Liver (tissue), 9 donors: ENCODE data around the gene PRDM1. TPM values are rescaled to one million over a fixed set of nuclear protein-coding genes. Genes with fewer than 3 reads are reported as not detected.

Source experiments
- DNase-seq: peaks from one replicate; pipeline ENCODE4 v3.0.0-alpha.2; 2017; ENCODE audit warnings: low spot score
- H3K27ac ChIP-seq, 2 donors: one replicate each; pipeline ENCODE4 v1.7.0; 2013; ENCODE audit warnings: inconsistent platforms in 2 of 2, low read length in 2 of 2, control low read depth in 1 of 2, low read depth in 1 of 2, mild to moderate bottlenecking in 1 of 2
- H3K27me3 ChIP-seq, 4 donors: one replicate each; pipeline versions ENCODE4 v1.6.1 to v1.7.0; 2013; ENCODE audit warnings: low read length in 3 of 4, inconsistent platforms in 1 of 4, mild to moderate bottlenecking in 1 of 4, moderate library complexity in 1 of 4; ENCODE audit not compliant: control insufficient read depth in 4 of 4, insufficient read depth in 4 of 4
- H3K36me3 ChIP-seq, 4 donors: one replicate each; pipeline versions ENCODE4 v1.6.1 to v1.7.0; 2013; ENCODE audit warnings: low read length in 3 of 4, mild to moderate bottlenecking in 3 of 4, low read depth in 1 of 4, moderate library complexity in 1 of 4; ENCODE audit not compliant: control insufficient read depth in 4 of 4, insufficient read depth in 3 of 4
- H3K4me1 ChIP-seq, 4 donors: one replicate each; pipeline versions ENCODE4 v1.6.1 to v1.7.0; 2013; ENCODE audit warnings: low read length in 3 of 4, mild to moderate bottlenecking in 3 of 4, moderate library complexity in 1 of 4; ENCODE audit not compliant: control insufficient read depth in 4 of 4, insufficient read depth in 4 of 4
- H3K4me3 ChIP-seq, 3 donors: one replicate each; pipeline versions ENCODE4 v1.6.1 to v1.7.0; 2013; ENCODE audit warnings: low read length in 3 of 3, control low read depth in 1 of 3, low read depth in 1 of 3, mild to moderate bottlenecking in 1 of 3
- H3K9ac ChIP-seq, 2 donors: one replicate each; pipeline ENCODE4 v1.7.0; 2013; ENCODE audit warnings: low read length in 2 of 2, mild to moderate bottlenecking in 2 of 2, moderate library complexity in 2 of 2, control low read depth in 1 of 2, low read depth in 1 of 2
- H3K9me3 ChIP-seq, 4 donors: one replicate each; pipeline versions ENCODE4 v1.6.1 to v1.7.0; 2013; ENCODE audit warnings: low read length in 3 of 4; ENCODE audit not compliant: control insufficient read depth in 4 of 4
- EGR1 ChIP-seq, 2 donors: IDR thresholded peaks; 2 replicates each; pipeline ENCODE4 v1.6.1; 2016 to 2018; ENCODE audit warnings: antibody characterized with exemption in 2 of 2, low read depth in 2 of 2
- FOXA1 ChIP-seq: IDR thresholded peaks from 2 replicates; pipeline ENCODE4 v1.6.1; 2016; ENCODE audit warnings: antibody characterized with exemption
- GABPA ChIP-seq, 2 donors: IDR thresholded peaks in 1 of 2; conservative IDR thresholded peaks in 1 of 2; 2 replicates each; pipeline ENCODE4 v1.6.1; 2016; ENCODE audit warnings: antibody characterized with exemption in 2 of 2, mild to moderate bottlenecking in 1 of 2, moderate library complexity in 1 of 2
- HNF4A ChIP-seq, 2 donors: conservative IDR thresholded peaks; 2 replicates each; pipeline ENCODE4 v1.6.1; 2016; ENCODE audit warnings: antibody characterized with exemption in 2 of 2, mild to moderate bottlenecking in 2 of 2
- HNF4G ChIP-seq: IDR thresholded peaks from 2 replicates; pipeline ENCODE4 v1.6.1; 2016; ENCODE audit warnings: antibody characterized with exemption
- MAX ChIP-seq: IDR thresholded peaks from 2 replicates; pipeline ENCODE4 v1.6.1; 2016; ENCODE audit warnings: antibody characterized with exemption
- RAD21 ChIP-seq, 2 donors: IDR thresholded peaks; 2 replicates each; pipeline ENCODE4 v1.6.1; 2016; ENCODE audit warnings: antibody characterized with exemption in 2 of 2, mild to moderate bottlenecking in 2 of 2
- REST ChIP-seq: IDR thresholded peaks from 2 replicates; pipeline ENCODE4 v1.6.1; 2016; ENCODE audit warnings: antibody characterized with exemption, mild to moderate bottlenecking
- RXRA ChIP-seq, 2 donors: IDR thresholded peaks; 2 replicates each; pipeline ENCODE4 v1.6.1; 2017 to 2018; ENCODE audit warnings: antibody characterized with exemption in 2 of 2, mild to moderate bottlenecking in 1 of 2
- SP1 ChIP-seq: IDR thresholded peaks from 2 replicates; pipeline ENCODE4 v1.6.1; 2018; ENCODE audit warnings: antibody characterized with exemption, mild to moderate bottlenecking
- TAF1 ChIP-seq: conservative IDR thresholded peaks from 2 replicates; pipeline ENCODE4 v1.6.1; 2016; ENCODE audit warnings: antibody characterized with exemption, mild to moderate bottlenecking
- YY1 ChIP-seq: IDR thresholded peaks from 2 replicates; pipeline ENCODE4 v1.6.1; 2016; ENCODE audit warnings: antibody characterized with exemption, mild to moderate bottlenecking
- ZBTB33 ChIP-seq: IDR thresholded peaks from 2 replicates; pipeline ENCODE4 v1.6.1; 2016; ENCODE audit warnings: antibody characterized with exemption
- WGBS: extraction: QIAGEN DNeasy Blood & Tissue Kit; methylation state at CpG from one replicate; pipeline ENCODE4 v1.1.7; 2013; 5-methylcytosine and 5-hydroxymethylcytosine counted together
- polyA plus RNA-seq, 2 donors: library from polyadenylated mRNA; stranded (reverse) in 1 of 2; unstranded in 1 of 2; fragments of 200-250 nt in 1 of 2; fragments of >200 nt in 1 of 2; fragmentation: Nextera tagmentation in 1 of 2; extraction: Ambion mirVana in 1 of 2; gene quantifications; one replicate each; pipeline versions ENCODE4 v1.2.1 to v1.2.3, GENCODE V29; 2013 to 2015
- total RNA-seq, 2 donors: library from RNA; depleted of rRNA; stranded (reverse); fragments of >200 nt; gene quantifications; one replicate each; pipeline ENCODE4 v1.2.3, GENCODE V29; 2014
- TF ChIP-seq, protein P1 (sequence below): fragments of 150-350 bp; IDR thresholded peaks from 2 replicates; pipeline ENCODE4 v1.5.1; 2017; ENCODE audit warnings: improper control_type of control experiment, low read depth, low read length; ENCODE audit not compliant: missing input control
- donor health status: healthy.
- donor health status: healthy.
- donor health status: healthy.
- donor health status: healthy.
- donor health status: healthy.

Gene PRDM1
- total and polyA plus RNA-seq, 4 donors: 0.37 to 2.8 (median 0.65) TPM

- H3K4me3 ChIP-seq: no peak overlapping the region
- H3K27me3 ChIP-seq: peaks cover 0 to 4% (median 0%) of the 10 kb centered on the region in 4 donors
- H3K9ac ChIP-seq: no peak overlapping the region
- H3K27ac ChIP-seq: no peak overlapping the region
- H3K36me3 ChIP-seq: no peaks in the 10 kb centered on the region
- no peaks in the 10 kb centered on the region for H3K9me3 ChIP-seq
- no peak for DNase-seq
- no peak for TF ChIP-seq SP1
- TF ChIP-seq EGR1 (IDR thresholded peaks at IDR 0.05; ENCODE audit: low read depth in 2 of 2): no peak
- TF ChIP-seq MAX: no peak
- no peak for TF ChIP-seq RXRA (IDR thresholded peaks at IDR 0.05)
- no peak for TF ChIP-seq REST
- no peak for TF ChIP-seq YY1
- no peak for TF ChIP-seq ZBTB33
- H3K4me1 ChIP-seq: no peaks in the 10 kb centered on the region
- 91% methylated on average over 6 of the region's 6 CpGs for WGBS
Observed at GRCh38 chr6:106120406-106120805, 34.3 kb downstream of the PRDM1 start.

GRCh38 chr6:106122306-106122918 lies 36.3 kb downstream of the PRDM1 start:
- no peaks in the 10 kb centered on the region for H3K4me1 ChIP-seq
- DNase-seq: no peak
- H3K27me3 ChIP-seq: peaks cover 0 to 4% (median 0%) of the 10 kb centered on the region in 4 donors
- no peaks in the 10 kb centered on the region for H3K36me3 ChIP-seq
- no peak overlapping the region for H3K27ac ChIP-seq
- 88% methylated on average over 6 of the region's 6 CpGs for WGBS
- H3K9me3 ChIP-seq: no peaks in the 10 kb centered on the region
- TF ChIP-seq MAX (no peak), REST (no peak), RXRA (IDR thresholded peaks at IDR 0.05) (no peak), GABPA (IDR thresholded peaks at IDR 0.05 in 1 of 2, conservative IDR thresholded peaks at IDR 0.05 in 1 of 2) (no peak), TAF1 (no peak), YY1 (no peak), RAD21 (IDR thresholded peaks at IDR 0.05) (no peak), HNF4G (no peak), FOXA1 (no peak), HNF4A (conservative IDR thresholded peaks at IDR 0.05) (no peak), EGR1 (IDR thresholded peaks at IDR 0.05; ENCODE audit: low read depth in 2 of 2) (no peak)
- TF ChIP-seq, protein P1, sequence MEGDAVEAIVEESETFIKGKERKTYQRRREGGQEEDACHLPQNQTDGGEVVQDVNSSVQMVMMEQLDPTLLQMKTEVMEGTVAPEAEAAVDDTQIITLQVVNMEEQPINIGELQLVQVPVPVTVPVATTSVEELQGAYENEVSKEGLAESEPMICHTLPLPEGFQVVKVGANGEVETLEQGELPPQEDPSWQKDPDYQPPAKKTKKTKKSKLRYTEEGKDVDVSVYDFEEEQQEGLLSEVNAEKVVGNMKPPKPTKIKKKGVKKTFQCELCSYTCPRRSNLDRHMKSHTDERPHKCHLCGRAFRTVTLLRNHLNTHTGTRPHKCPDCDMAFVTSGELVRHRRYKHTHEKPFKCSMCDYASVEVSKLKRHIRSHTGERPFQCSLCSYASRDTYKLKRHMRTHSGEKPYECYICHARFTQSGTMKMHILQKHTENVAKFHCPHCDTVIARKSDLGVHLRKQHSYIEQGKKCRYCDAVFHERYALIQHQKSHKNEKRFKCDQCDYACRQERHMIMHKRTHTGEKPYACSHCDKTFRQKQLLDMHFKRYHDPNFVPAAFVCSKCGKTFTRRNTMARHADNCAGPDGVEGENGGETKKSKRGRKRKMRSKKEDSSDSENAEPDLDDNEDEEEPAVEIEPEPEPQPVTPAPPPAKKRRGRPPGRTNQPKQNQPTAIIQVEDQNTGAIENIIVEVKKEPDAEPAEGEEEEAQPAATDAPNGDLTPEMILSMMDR: no peak
- H3K4me3 ChIP-seq: no peak overlapping the region
- no peak overlapping the region for H3K9ac ChIP-seq
